ENCODE data around the gene GNG7. TPM values are rescaled to one million over a fixed set of nuclear protein-coding genes. Genes with fewer than 3 reads are reported as not detected.
"Not testable (repeated sequence)": the region's sequence is repeated elsewhere in the genome, so short reads cannot be mapped to it uniquely, and the experiment has no call there.

The GNG7 gene
- total RNA-seq, 1 donor from 2014 or later: 7.7 TPM

DNA sequence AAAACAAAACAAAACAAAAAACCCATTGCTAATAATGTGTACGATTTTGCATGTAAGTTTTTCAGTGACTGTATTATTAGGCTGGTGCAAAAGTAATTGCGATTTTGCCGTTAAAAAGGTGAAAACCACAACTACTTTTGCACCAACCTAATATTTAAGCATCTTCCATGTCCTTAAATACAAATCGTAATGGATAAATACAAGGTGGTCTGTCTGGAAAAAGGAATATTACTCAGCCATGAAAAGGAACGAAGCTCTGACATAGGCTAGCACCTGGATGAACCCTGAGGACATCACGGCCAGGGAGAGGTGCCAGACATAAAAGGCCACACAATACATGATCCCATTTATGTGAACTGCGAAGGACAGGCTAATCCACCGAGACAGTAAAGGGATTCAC is 193.4 kb downstream of the GNG7 start:
- no peak overlapping the region for H3K4me3 Mint-ChIP-seq (ENCODE audit: unreplicated experiment)
- no peak for DNase-seq (ENCODE audit: low spot score)
- H3K27me3 Mint-ChIP-seq (ENCODE audit: unreplicated experiment): peaks cover 2% of the 10 kb centered on the region
- peaks cover 2% of the 10 kb centered on the region for H3K4me1 Mint-ChIP-seq (ENCODE audit: unreplicated experiment)
- H3K9me3 Mint-ChIP-seq (ENCODE audit: unreplicated experiment): no peaks in the 10 kb centered on the region
- H3K27ac Mint-ChIP-seq (ENCODE audit: unreplicated experiment): no peak overlapping the region
- no peaks in the 10 kb centered on the region for H3K36me3 Mint-ChIP-seq (ENCODE audit: low read depth, unreplicated experiment)
- TF ChIP-seq, protein P1, sequence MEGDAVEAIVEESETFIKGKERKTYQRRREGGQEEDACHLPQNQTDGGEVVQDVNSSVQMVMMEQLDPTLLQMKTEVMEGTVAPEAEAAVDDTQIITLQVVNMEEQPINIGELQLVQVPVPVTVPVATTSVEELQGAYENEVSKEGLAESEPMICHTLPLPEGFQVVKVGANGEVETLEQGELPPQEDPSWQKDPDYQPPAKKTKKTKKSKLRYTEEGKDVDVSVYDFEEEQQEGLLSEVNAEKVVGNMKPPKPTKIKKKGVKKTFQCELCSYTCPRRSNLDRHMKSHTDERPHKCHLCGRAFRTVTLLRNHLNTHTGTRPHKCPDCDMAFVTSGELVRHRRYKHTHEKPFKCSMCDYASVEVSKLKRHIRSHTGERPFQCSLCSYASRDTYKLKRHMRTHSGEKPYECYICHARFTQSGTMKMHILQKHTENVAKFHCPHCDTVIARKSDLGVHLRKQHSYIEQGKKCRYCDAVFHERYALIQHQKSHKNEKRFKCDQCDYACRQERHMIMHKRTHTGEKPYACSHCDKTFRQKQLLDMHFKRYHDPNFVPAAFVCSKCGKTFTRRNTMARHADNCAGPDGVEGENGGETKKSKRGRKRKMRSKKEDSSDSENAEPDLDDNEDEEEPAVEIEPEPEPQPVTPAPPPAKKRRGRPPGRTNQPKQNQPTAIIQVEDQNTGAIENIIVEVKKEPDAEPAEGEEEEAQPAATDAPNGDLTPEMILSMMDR (IDR thresholded peaks at IDR 0.05; ENCODE audit: unreplicated experiment): no peak

DNA sequence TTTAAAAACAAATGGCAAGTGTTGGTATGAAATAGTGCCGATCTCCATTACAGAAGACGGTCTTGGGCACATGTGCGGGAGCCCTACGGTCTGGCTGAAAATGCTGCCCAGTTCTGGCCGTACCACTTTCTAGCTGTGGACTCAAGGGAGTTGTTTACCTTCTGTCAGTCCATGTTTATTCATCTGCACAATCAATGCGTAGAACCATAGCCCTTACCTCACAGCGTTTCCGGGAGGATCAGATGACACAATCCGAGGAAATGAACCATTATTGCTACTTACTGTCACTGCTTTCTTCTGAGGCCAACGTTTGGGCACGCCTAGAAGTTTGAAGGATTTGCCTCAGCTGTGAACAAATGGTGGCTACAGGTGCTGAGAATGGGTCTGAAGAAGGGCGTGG is 195.4 kb downstream of the GNG7 start:
- Mint-ChIP-seq H3K27me3 (ENCODE audit: unreplicated experiment) (peaks cover 2% of the 10 kb centered on the region), H3K4me3 (ENCODE audit: unreplicated experiment) (no peak overlapping the region), H3K36me3 (ENCODE audit: low read depth, unreplicated experiment) (no peaks in the 10 kb centered on the region), H3K27ac (ENCODE audit: unreplicated experiment) (no peak overlapping the region), H3K4me1 (ENCODE audit: unreplicated experiment) (peaks cover 2% of the 10 kb centered on the region), H3K9me3 (ENCODE audit: unreplicated experiment) (no peaks in the 10 kb centered on the region)
- TF ChIP-seq, protein P1 (IDR thresholded peaks at IDR 0.05; ENCODE audit: unreplicated experiment): no peak
- DNase-seq (ENCODE audit: low spot score): no peak

DNA sequence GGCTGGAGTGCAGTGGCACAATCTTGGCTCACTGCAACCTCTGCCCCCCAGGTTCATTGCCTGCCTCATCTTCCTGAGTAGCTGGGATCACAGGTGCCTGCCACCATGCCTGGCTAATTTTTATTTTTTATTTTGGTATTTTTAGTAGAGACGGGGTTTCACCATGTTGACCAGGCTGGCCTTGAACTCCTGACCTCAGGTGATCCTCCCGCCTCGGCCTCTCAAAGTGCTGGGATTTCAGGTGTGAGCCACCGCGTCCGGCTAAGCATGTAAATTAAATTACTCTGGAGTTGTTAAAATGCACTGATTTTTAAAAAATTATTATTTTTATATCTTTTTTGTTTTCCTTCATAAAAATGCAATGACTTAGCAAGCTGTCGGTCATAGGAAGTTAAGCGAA is 195.8 kb downstream of the GNG7 start:
- not testable (repeated sequence) for H3K4me1 Mint-ChIP-seq (ENCODE audit: unreplicated experiment); H3K36me3 Mint-ChIP-seq (ENCODE audit: low read depth, unreplicated experiment); H3K27ac Mint-ChIP-seq (ENCODE audit: unreplicated experiment); DNase-seq (ENCODE audit: low spot score); H3K4me3 Mint-ChIP-seq (ENCODE audit: unreplicated experiment); H3K9me3 Mint-ChIP-seq (ENCODE audit: unreplicated experiment); H3K27me3 Mint-ChIP-seq (ENCODE audit: unreplicated experiment)

DNA sequence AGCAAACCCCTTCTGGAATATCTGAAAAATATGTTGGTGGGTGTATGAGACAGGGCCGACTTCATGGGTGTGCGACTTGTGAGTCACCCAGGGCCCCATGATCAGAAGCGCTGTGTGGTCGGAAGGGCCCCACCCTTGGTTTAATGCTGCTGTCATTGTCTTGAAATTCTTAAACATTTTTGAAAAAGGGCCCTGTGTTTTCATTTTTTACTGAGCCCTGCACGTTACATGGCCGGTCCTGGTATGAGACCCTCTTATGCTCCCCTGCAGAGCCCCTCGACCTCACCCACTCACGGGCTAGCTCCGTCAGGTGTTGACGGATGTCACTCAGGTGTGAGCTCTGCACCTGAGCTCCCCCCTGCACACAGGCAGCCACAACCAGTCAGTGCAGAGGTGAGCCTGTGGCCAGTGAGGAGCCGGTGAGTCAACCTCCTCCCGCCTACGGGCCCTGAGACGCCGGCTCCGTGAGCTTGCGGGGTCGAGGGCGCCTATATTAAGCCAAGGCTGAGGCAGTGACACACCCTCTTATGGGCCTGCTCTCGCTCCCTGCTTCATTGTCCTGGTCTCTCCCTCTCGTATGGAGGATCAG is 198.9 kb downstream of the GNG7 start:
- H3K36me3 Mint-ChIP-seq (ENCODE audit: low read depth, unreplicated experiment): no peaks in the 10 kb centered on the region
- H3K9me3 Mint-ChIP-seq (ENCODE audit: unreplicated experiment): no peaks in the 10 kb centered on the region
- no peak for DNase-seq (ENCODE audit: low spot score)
- TF ChIP-seq, protein P1 (IDR thresholded peaks at IDR 0.05; ENCODE audit: unreplicated experiment): no peak
- no peak overlapping the region for H3K4me3 Mint-ChIP-seq (ENCODE audit: unreplicated experiment)
- H3K27me3 Mint-ChIP-seq (ENCODE audit: unreplicated experiment): no peaks in the 10 kb centered on the region
- H3K4me1 Mint-ChIP-seq (ENCODE audit: unreplicated experiment): peaks cover 2% of the 10 kb centered on the region
- H3K27ac Mint-ChIP-seq (ENCODE audit: unreplicated experiment): no peak overlapping the region

DNA sequence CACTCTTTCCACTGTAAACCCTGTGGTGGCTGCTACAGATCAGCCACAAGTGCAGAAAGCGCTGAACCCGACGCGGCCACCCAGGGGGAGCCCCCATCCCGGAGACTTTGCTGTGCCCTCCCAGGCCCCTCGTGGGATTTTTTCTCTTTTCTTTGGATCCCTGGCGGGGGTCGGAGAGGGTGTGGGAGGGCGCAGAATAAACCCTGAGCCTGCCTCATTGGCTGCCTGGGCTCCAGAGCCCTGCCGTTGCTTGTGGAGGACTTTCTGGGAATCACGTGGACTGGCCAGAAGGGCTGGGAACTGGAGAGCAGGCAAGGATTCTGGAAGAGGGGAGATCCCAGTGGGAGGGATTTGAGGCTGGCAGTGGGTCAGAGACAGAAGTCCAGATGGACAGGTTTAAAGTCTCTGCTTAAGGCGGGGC is 201.6 kb downstream of the GNG7 start:
- no peak for DNase-seq (ENCODE audit: low spot score)
- Mint-ChIP-seq H3K27ac (ENCODE audit: unreplicated experiment) (no peak overlapping the region), H3K4me3 (ENCODE audit: unreplicated experiment) (no peak overlapping the region), H3K27me3 (ENCODE audit: unreplicated experiment) (peaks cover 7% of the 10 kb centered on the region), H3K4me1 (ENCODE audit: unreplicated experiment) (no peaks in the 10 kb centered on the region), H3K9me3 (ENCODE audit: unreplicated experiment) (no peaks in the 10 kb centered on the region), H3K36me3 (ENCODE audit: low read depth, unreplicated experiment) (no peaks in the 10 kb centered on the region)
- TF ChIP-seq, protein P1 (IDR thresholded peaks at IDR 0.05; ENCODE audit: unreplicated experiment): no peak

Data from endothelial cell (in vitro differentiated cells).